HG03575 (cell line): ENCODE results near the gene GALM.
"Not testable (repeated sequence)": the region's sequence is repeated elsewhere in the genome, so short reads cannot be mapped to it uniquely, and the experiment has no call there.

Source experiments
- ATAC-seq: cut with Tn5 transposase; IDR thresholded peaks from one replicate; pipeline ENCODE4 v1.9.1; 2021; ENCODE audit not compliant: unreplicated experiment, insufficient number of reproducible peaks, low FRiP score; ENCODE audit errors: extremely low read depth

The GALM gene

DNA sequence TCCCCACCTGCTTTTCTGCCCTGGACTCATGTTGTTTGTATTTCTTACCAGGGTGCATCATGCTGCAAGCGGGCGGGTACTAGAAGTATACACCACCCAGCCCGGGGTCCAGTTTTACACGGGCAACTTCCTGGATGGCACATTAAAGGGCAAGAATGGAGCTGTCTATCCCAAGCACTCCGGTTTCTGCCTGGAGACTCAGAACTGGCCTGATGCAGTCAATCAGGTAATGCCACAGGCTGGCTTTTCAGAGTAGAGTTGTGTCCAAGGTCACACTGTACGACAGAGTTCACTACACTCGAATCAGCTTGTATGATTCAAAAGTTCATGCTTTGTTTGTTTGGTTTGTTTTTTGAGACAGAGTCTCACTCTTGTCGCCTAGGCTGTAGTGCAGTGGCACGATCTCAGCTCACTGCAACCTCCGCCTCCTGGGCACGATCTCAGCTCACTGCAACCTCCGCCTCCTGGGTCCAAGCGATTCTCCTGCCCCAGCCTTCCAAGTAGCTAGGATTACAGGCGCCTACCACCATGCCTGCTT lies 65.8 kb downstream of the GALM start:
- ATAC-seq: no peak

DNA sequence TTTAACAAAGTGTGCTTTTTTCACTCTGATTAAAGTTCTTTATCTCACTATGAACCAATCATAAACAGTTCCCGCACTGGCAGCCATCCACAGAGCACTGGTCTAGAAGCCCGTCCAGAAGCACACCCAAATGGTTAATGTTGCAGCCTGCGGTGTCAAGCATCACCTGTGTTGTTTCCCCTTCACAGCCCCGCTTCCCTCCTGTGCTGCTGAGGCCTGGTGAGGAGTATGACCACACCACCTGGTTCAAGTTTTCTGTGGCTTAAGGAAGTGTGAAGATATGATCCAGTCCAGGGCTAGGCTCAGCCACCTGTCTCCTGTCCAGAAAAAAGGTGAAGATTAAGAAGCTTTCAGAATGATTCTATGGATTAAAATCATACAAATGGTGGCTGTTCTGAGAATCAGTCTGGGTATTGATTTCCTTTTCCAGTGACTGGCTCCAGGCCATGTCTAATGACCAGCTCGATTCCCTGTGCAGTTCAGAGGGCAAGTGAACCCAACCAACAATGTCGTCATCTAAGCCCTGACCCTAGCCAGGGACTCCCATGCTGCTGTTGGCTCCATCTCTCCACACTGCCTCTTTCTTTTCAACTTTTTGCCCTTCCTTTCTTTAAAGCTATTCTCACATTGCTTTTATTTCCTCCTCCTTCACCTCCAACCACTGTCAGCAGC lies 67.5 kb downstream of the GALM start:
- ATAC-seq: no peak

DNA sequence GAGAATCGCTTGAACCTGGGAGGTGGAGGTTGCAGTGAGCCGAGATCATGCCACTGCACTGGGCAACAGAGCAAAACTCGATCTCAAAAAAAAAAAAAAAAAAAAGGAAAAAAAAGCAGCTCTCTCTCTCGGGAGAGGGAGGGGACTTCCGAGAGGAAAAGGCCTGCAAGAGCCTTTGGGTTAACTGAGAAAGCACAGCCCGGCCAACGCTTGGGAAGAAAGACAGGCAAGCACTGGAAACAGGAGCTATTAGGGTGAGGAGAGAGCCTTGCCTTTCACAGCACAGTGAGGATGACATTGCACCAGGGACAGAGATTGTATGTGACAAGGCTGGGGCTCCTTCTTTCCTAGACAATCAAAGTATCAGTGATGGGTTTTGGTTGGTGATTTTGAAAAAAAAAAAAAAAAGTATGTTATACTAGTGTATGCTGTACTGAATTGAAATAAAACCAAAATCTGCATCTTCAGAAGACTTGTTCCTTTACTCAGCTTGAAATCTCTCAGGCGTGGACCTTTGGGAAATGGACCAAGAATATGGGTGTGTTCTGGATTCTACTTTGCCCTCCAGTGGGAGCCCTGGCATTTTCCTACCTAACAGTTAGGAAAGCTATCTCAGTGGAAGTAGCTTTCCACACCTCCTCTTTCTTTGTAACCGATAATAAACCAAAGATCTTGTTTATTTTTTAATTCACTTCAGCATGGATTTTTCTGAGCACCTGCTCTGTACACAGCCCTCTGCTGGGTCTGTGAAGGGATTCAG lies 68.6 kb downstream of the GALM start:
- ATAC-seq: no peak

DNA sequence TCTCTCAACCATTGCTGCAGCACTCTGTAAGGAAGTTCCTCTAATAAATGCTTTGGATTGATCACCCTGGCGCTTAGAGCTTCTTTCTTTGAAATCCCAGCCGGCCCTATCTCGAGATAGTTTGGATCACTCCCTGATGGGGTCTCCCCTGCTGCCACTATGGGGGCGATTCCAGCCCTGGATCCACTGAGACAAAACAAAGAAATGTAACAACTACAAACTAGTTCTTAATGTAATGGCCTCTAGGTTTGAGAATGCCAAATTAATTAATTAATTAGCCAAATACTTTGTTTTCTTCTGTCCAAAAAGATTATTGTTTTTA lies 70.0 kb downstream of the GALM start:
- ATAC-seq: no peak

DNA sequence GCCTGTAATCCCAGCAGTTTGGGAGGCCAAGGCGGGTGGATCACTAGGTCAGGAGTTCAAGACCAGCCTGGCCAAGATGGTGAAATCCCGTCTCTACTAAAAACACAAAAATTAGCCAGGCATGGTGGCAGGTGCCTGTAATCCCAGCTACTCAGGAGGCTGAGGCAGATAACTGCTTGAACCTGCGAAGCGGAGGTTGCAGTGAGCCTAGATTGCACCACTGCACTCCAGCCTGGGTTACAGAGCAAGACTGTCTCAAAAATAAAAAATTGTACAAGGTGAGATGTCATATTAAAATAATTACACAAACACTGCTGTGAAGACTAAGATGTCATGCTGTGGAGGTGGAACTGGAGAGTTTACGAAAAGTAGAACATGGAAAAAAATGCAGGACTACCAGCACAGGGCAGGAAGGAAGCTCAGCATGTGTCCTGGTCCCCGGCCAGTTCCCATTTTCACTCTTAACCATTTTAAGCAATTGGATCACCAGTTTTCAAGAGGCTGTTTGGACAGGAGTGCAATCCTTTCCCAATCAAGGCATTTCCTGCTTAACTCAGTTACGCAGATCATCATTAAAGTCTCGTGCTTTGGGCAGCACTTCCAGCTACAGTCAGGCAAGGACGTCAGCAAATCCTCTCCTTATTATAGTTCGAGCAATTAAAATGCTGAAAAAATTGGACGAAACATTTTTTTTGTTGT lies 71.2 kb downstream of the GALM start:
- ATAC-seq: not testable (repeated sequence)

DNA sequence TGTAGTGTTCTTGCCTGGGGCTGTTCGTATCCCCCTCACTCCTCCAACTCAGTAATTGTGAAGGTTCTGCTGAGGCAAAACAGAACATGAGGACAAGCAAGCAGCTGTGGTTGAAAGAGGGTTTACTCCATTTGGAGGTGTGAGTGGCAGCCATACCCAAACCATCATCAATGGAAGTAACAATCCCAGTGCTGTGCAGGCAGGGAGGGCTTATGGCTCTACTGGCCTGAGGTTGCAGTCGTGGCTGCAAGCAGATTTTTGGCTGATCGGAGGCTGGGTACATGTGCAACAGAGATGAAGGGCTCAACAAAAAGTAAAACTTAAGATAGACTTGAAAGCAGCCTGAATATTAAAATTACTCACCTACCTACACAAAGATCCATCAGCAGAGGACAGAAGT lies 72.0 kb downstream of the GALM start:
- ATAC-seq: no peak

DNA sequence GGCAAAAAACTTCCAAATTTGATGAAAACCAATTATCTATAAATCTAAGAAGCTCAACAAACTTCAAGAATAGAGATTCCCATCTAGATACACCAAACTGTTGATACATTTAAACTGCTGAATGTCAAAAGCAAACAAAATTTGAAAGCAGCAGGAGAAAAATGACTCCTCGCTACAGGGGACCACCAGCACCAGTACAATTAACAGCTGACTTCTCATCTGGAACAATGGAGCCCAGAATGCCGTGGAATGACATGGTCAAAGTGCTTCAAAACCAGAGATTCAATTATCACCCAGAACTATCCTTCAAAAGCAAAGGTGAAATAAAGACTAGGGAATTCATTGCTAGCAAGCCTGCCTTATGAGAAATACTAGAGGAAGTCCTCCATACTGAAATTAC lies 73.6 kb downstream of the GALM start:
- ATAC-seq: no peak

DNA sequence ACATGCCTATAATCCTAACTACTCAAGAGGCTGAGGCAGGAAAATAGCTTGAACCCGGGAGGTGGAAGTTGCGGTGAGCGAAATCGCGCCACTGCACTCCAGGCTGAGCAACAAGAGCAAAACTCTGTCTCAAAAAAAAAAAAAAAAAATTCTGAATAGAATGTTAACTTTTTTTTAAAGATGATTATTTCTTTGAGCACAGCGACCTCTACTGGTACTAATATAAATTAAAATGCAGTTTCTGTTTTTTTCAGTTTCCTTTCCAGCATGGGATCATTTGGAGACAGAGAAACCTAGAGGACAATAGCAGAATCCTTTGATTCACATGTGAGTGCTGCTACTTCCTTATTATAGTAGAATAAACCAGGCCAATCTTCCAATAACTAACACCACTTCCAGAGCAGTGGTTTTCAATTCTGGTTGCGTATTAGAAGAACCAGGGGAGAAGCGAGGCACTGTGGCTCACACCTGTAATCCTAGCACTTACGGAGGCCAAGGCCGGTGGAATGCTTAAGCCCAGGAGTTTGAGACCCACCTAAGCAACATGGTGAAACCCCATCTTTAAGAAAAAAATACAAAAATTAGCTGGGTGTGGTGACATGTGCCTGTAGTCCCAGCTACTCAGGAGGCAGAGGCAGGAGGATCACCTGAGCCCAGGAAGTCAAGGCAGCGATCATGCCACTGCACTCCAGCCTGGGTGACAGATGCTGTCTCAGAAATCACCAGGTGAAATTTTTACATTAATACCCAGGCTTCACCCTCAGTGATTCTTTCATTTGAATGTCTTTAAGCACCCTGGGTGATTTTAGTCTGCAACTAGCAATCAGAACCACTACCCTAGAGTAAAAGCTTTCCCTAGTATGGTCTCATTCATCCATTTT lies 75.2 kb downstream of the GALM start:
- ATAC-seq: no peak

DNA sequence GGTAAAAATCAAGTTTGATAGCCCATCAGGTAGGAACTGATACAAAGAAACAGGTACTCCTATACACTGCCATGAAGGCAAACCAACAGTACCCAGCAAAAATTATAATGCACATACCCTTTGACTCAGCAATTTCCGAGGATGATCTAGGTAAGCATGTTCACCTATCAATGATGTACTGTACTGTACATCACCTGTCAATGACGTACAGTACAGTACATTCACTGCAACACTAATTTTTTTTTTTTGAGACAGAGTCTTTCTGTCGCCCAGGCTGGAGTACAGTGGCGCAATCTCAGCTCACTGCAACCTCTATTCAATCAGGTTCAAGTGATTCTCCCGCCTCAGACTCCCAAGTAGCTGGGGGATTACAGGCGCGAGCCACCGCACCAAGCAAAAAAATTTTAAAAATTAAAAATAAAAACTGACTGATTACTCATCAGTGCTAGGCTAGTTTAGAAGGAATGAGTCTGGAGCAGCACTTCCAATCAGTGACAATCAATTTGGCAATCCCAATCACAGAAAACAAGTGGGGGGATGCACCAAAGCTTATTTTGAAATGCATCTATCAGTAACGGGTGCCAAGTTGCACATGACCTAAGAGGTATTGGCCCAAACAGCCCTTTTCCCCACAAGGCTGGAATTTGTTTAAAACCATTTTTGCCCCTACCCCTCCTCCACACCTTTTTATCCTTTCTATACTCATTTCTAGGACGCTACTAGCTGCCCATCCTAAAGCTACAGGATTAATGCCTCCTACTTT lies 77.1 kb downstream of the GALM start:
- ATAC-seq: no peak

DNA sequence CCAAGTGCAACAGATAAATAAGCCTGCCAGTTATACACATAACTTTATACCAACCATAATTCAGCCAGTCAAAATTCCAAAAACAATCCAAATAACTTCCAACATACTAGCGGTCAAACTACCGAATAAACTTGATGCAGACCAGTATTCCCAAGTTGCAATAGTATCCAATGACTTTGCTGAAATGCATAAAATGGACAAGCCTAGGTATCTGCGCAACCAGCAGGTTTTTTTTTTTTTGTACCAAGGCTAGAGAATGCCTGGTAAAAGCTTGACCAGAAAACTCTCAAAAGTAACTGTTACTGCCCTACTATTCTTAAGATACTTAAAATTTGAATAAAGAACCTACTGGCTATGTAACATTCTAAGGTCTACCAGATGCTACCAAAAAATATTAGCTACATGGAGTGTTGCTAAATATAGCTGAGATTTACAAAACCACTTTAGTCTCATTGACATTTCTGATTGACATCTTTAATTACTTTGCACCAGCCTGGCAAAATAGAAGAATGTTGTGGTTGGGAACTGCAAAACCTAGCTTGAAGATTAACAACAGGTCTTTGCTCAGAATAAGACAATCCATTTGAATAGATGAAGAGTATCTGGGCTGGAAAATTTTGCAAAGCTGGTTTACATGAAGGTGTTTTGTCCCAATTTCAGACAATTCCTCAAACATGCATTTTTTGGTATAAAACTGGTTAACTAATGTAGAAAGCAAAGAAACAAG lies 77.9 kb downstream of the GALM start:
- no peak for ATAC-seq

DNA sequence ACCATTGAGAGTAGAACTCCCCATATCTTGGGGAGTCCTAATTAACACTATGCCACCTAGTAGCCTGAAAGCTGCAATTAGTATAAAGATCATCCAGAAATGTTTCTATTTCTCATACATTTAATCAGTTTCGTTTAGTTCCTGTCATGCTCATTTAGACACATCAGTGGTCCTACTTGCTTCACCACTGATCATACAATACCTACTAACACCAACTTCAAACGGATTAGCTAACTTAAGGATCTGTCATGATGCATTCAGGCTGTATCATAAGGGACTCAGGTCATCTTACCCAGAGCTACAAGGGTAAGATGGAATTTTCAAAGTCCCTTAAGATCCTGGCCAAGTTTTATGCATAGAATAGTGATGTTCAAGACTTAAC lies 78.5 kb downstream of the GALM start:
- ATAC-seq: no peak

DNA sequence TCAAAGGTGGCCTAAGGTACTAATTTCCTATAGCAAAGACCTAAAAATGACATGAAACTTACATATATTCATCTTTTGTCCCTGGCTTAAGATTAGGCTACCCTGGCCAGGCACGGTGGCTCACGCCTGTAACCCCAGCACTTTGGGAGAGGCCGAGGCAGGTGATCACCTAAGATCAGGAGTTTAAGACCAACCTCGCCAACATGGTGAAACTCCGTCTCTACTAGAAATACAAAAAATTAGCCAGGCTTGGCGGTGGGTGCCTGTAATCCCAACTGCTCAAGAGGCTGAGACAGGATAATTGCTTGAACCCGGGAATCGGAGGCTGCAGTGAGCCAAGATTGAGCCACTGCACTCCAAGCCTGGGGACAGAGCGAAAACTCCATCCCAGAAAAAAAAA lies 79.4 kb downstream of the GALM start:
- no peak for ATAC-seq

DNA sequence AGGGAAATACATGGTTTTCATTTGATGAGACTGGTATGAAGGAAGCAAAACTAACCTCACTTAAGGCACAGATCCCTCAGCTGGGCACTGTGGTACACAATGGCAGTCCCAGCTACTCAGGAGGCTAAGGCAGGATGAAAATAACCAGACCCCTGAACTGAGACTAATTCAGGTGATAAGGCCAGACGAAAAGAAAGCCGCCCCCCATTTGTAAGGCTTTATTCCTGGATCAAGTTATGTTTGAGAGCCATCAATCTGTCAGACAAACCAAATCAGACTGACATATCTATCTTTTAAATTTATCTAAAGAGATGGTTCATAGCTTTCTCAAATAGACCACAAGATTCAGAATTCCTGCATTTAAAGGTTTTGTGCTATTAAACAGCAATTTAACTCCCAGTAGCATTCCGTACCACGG lies 81.1 kb downstream of the GALM start:
- ATAC-seq: no peak

DNA sequence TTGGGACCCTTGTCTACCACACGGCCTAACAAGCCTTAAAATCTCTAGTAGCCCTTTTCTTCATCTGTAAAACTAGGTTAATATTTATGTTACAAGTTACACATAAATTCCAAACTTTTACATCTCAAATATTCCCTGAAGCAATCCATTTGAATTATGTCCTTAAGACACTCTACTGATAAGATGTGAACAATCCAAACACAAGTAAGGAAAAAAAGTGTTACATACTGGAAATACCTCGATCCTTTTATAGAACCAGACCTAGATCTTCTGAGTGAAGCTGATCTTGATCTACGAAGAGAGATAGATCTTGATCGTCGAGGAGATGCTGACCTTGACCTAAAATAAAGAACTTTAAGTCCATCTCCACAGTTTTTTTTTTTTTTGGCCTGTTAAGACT lies 81.9 kb downstream of the GALM start:
- no peak for ATAC-seq

DNA sequence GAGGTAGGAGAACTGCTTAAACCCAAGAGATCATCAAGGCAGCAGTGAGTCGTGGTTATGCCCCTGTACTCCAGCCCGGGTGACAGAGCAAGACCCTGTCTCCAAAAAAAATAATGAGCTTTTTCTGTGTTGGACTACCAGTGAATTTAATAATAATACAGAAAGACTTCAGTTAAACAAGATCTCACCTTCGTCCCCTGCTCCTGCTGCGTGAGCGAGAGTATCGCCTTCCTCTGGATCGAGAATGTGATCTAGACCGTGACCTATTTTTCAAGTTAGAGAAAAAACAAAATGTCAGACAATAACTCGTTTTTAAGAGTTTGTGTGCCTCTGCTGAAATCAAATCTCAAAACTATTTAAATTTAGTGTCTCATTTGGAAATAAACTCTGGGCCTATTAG lies 82.5 kb downstream of the GALM start:
- ATAC-seq: no peak

DNA sequence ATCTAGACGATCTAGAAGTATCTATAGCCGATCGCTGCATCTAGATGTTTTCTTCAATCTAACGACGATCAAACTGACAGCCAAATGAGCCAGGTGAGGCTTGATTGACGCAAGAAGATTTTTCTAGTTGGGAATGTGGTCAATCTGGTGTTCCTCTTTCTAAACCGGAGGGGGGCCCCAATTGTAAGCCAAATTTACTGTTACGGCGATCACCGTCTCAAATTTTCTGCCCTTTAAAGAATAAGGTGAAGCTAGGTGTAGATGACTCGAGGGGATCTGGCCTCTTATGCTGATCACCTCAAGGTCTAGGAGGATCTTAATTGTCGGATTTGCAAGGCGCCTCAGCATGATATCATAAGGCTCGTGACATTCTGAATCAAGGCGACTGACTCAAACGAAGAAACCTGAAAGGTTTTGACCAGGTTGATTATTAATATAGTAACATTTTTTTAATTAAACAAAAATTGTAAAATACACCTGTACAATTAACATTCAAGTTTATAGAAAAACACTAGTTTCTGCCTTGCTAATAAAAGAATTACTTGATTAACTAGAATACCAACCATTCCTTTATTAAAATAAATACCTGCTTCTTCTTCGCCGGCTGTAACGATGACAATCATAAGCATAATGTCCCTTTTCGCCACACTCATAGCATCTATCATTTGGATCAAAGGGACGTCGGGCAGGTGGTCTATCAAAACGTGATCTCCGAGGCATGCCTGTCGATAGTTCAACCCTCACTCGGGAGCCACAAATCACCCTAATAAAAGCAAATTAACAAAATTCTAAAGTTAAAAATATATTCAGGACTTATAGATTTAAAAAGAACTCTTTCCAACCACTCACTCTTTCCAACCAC lies 83.3 kb downstream of the GALM start:
- ATAC-seq: no peak
